ENCODE measurements around the gene ASS1.

- TF ChIP-seq ZBTB21 (tag by site-specific recombination; IDR thresholded peaks at IDR 0.05) = no peak
- no peak for TF ChIP-seq CTCF (tag by site-specific recombination; IDR thresholded peaks at IDR 0.05)
- no peak for TF ChIP-seq MEIS1 (CRISPR knock-in tag; IDR thresholded peaks at IDR 0.05; ENCODE audit: borderline replicate concordance)
- TF ChIP-seq GLI4 (tag by site-specific recombination; IDR thresholded peaks at IDR 0.05) = no peak
- TF ChIP-seq PRDM10 (tag by site-specific recombination; IDR thresholded peaks at IDR 0.05) = no peak
- no peak for TF ChIP-seq HOXD13 (CRISPR knock-in tag; IDR thresholded peaks at IDR 0.05; ENCODE audit: borderline replicate concordance)
- TF ChIP-seq ZBTB26 (tag by site-specific recombination; optimal IDR thresholded peaks at IDR 0.05) = no peak
- no peak for TF ChIP-seq ZNF175 (tag by site-specific recombination; IDR thresholded peaks at IDR 0.05)
- TF ChIP-seq RBAK (tag by site-specific recombination; IDR thresholded peaks at IDR 0.05) = no peak
- TF ChIP-seq ZNF10 (tag by site-specific recombination; IDR thresholded peaks at IDR 0.05) = no peak
Measured at GRCh38 chr9:130526854-130527650, 82.3 kb downstream of the ASS1 start.
